ES-I3 (cell line): ENCODE results near the gene TAS2R31.
"Not testable (repeated sequence)": the region's sequence is repeated elsewhere in the genome, so short reads cannot be mapped to it uniquely, and the experiment has no call there.

ENCODE experiments used
- H3K36me3 ChIP-seq: 2 replicates; pipeline ENCODE4 v1.6.1; 2013; ENCODE audit warnings: mild to moderate bottlenecking, low read length, control low read depth, moderate library complexity; ENCODE audit not compliant: insufficient read depth
- H3K4me1 ChIP-seq: 2 replicates; pipeline ENCODE4 v1.6.1; 2013; ENCODE audit warnings: mild to moderate bottlenecking, control low read depth, low read length; ENCODE audit not compliant: insufficient read depth
- H3K9ac ChIP-seq: 2 replicates; pipeline ENCODE4 v1.6.1; 2013; ENCODE audit warnings: low read depth, mild to moderate bottlenecking, low read length, moderate library complexity
- H3K9me3 ChIP-seq: 2 replicates; pipeline ENCODE4 v1.6.1; 2013; ENCODE audit warnings: mild to moderate bottlenecking, low read length, moderate library complexity; ENCODE audit not compliant: control insufficient read depth, insufficient read depth

TAS2R31 gene

DNA sequence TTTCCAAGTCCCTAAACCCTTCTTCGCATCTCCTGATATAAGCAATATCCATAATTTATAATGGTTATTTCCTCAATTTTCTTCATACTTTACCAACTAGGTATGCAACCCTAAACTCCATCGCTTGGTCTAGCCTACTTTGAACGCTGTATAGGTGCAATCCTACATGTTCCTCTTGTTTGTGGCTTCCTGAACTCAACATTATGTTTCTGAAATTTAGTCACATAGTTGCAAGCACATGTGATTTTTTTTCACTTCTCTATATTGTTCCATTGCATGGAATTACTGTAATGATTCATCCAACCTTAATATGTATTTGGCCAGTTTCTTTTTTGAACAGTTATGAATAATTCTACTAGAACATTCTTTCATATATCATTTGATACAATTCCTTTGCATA is 2.8 kb upstream of the TAS2R31 start:
- H3K9ac ChIP-seq, H3K9me3 ChIP-seq, H3K36me3 ChIP-seq, H3K4me1 ChIP-seq: not testable (repeated sequence)

DNA sequence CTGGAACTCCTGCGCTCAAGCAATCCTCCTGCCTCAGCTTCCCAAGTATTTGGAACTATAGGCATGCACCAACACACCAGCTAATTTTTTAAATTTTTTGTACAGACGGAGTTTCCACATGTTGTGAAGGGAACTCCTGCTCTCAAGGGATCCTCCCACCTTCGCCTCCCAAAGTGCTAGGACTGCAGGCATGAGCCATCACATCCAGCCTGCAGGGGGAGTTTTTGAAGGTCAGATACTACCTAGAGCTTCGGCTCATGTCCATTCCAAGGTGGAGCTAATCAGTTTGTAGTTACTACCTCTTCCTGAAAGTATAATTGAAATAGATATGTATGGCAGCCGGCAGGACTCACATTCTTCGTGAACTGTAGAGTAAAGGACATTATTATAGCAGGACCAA is 5.1 kb downstream of the TAS2R31 start:
- H3K9ac ChIP-seq: no peak overlapping the region
- no peaks in the 10 kb centered on the region for H3K9me3 ChIP-seq
- no peaks in the 10 kb centered on the region for H3K4me1 ChIP-seq
- no peaks in the 10 kb centered on the region for H3K36me3 ChIP-seq

DNA sequence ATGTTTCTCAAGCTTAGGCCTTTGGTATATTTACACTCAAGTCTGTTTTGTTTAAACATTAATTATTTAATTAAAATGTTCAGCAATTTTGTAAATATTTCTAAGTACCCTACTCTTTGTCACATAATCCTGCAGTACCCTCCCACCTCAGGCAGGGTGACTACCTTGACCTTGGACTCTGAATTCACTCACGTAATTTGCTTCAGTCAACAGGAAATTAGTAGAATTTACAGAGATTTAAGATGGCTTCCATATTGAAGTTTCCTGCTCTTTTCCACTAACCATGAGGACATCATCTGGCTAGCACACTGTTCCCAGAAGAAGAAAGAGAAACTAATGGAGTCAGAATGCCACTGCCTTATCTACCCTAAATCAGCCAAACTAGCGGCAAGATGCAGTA is 7.8 kb downstream of the TAS2R31 start:
- H3K9me3 ChIP-seq: no peaks in the 10 kb centered on the region
- H3K9ac ChIP-seq: no peak overlapping the region
- H3K36me3 ChIP-seq: no peaks in the 10 kb centered on the region
- no peaks in the 10 kb centered on the region for H3K4me1 ChIP-seq

DNA sequence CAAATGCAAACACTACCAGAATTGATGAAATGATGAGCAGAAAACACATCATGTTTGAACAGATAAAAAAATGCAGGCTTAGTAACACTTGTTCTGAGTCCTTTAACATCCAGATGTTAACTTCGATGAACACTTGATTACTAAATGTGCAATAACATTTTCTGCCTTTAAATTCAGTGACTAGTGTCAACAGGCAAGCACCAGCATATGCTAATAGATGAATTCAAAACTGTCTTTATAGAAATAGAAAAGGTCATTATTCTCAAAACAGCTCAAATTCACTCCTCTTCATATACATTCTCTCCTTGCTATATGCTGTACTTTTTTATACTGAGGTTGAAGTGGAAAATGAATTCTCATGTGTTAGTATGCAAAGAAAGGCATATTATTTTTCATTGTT is 8.7 kb downstream of the TAS2R31 start, which contains the start of gene TAS2R19:
TSS of gene TAS2R19 (minus strand) at position 101 of the 400 bp plus-strand sequence. CDS start at position 52, 49 bp downstream.
- H3K36me3 ChIP-seq: no peaks in the 10 kb centered on the region

DNA sequence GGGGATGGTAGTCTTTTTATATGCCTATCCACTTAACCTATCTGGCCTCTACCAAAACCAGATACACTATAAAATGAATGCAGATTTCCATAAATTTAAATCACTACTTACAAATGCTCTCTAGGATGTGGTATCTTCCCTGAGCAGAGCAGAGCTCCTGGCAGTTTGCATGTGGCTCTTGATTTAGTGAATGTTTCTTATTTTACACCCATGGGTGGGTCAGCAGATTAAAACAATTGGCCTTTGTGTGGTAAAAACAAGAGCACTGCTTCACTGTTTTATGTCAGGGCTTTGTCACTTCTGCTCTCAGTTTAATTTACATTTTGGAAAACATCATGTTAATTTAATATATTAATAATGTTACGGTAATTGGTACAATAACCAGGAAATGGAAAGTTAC is 14.3 kb downstream of the TAS2R31 start:
- no peaks in the 10 kb centered on the region for H3K4me1 ChIP-seq
- H3K9me3 ChIP-seq: no peaks in the 10 kb centered on the region
- H3K36me3 ChIP-seq: no peaks in the 10 kb centered on the region
- H3K9ac ChIP-seq: no peak overlapping the region

More for the DNA sequence above, 8.7 kb downstream of the TAS2R31 start, which contains the start of gene TAS2R19:
- H3K9ac ChIP-seq: no peak within 1 kb of the TSS
- no peaks in the 10 kb centered on the region for H3K9me3 ChIP-seq
- H3K4me1 ChIP-seq: no peaks in the 10 kb centered on the region

DNA sequence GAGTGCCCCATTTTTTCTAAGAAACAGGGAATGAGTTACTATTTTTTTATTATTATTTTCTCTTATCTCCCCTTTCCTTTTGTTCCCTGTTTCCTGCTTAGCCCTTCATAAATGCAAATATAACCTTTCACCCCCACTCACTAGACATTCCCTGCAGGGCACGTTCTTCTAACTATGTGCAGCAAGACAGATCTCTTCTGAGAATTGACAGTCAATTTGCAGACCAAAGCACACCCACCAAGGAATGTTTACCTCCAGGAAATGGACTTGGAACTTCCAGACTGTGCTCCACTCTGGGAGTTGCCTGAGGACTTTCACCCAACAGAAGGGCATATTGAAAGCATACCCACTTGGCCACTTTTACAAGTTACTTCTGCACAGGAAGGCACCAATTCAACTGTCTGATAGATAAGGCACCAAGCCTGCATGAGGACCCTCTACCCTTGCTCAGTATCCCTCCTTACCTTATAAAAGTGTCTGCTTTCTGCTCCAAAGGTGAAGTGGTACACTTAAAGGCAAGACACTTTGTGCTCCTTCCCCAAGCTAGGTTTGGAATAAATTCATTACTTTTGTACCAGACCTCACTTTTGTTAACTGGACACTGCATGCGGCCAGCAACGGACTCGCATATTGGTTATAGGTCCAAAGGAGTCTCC is 15.3 kb downstream of the TAS2R31 start:
- no peaks in the 10 kb centered on the region for H3K36me3 ChIP-seq
- H3K9me3 ChIP-seq: no peaks in the 10 kb centered on the region

DNA sequence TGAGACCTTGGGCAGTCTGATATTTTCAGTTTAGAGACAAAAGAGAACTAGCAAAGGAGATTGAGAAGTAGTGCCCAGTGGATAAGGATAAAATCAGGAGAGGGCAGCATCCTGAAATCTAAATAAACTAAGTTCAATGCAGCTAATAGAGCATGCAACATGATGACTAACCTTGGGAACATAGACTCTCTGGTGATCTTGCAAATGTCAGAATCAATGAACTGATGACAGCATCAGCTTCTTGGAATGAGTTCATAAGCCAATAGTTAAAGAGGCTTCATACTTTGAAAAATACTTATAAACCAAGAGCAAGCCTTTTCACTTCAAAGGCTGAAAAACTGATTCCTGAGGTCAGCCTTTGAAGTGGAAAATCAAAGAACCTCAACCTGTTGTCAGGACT is 17.0 kb downstream of the TAS2R31 start:
- H3K36me3 ChIP-seq: no peaks in the 10 kb centered on the region

More for the DNA sequence above, 15.3 kb downstream of the TAS2R31 start:
- Histone ChIP-seq H3K9ac (no peak overlapping the region), H3K4me1 (no peaks in the 10 kb centered on the region)

DNA sequence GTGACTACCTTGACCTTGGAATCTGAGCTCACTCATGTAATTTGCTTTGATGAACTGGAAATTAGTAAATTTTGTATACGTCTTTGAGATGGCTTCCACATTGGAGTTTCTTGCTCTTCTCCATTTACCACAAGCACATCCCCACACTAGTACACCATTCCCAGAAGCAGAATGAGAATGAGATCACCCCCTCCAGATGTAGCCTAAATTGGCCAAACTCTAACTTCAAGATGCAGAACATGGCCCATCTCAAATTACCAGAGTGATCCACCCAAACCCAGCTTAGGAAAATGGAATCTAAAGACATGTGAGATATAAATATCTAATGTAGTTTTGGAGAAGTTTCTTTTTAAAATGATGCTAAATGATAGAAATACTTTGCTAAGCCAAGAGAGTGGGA is 23.6 kb downstream of the TAS2R31 start:
- Histone ChIP-seq H3K4me1 (no peaks in the 10 kb centered on the region), H3K36me3 (no peaks in the 10 kb centered on the region), H3K9me3 (no peaks in the 10 kb centered on the region), H3K9ac (no peak overlapping the region)

More for the DNA sequence above, 17.0 kb downstream of the TAS2R31 start:
- Histone ChIP-seq H3K9ac (no peak overlapping the region), H3K4me1 (no peaks in the 10 kb centered on the region), H3K9me3 (no peaks in the 10 kb centered on the region)

DNA sequence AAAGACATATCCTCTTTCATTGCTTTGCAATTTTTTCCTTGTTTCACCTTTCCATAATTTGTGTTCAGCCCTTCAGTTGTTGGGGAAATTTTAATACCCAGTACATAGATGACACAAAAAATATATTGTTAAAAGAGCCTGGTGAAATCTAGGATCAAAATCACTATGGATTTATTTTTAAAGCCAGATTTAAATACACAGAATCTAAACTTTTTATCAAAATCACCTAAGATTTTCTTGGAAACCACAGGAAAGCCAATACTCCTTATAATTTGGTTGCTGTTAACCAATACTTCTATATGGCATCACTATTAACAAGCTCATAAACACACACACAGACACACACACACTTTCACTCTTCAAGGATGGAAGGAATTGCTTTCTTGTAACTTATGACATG is 33.0 kb downstream of the TAS2R31 start, which contains the start of gene TAS2R20:
TSS of gene TAS2R20 (minus strand) at position 101 of the 400 bp plus-strand sequence. CDS start 429 bp downstream, outside the sequence.
- Histone ChIP-seq H3K9me3 (no peaks in the 10 kb centered on the region), H3K9ac (no peak within 1 kb of the TSS), H3K36me3 (no peaks in the 10 kb centered on the region), H3K4me1 (no peaks in the 10 kb centered on the region)

DNA sequence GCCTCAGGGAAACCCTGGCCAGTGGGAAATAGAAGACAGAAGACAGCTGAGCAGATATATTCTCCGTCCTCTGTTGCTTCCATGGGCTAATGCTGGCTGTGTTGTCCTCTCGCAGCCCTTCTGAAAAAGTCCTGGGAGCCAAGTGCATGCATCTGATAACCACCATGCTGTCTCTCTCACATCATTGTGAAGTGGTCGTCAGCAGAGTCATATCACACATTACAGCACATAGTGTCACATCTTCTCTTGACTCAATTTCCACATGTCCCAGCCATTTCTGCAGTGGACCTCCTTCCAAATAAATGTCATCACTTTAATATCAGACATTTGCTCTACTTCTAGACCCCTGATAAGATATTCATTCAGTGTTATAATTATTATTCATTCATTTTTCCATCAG is 36.9 kb downstream of the TAS2R31 start:
- Histone ChIP-seq H3K36me3 (no peaks in the 10 kb centered on the region), H3K9me3 (no peaks in the 10 kb centered on the region), H3K4me1 (no peaks in the 10 kb centered on the region), H3K9ac (no peak overlapping the region)

DNA sequence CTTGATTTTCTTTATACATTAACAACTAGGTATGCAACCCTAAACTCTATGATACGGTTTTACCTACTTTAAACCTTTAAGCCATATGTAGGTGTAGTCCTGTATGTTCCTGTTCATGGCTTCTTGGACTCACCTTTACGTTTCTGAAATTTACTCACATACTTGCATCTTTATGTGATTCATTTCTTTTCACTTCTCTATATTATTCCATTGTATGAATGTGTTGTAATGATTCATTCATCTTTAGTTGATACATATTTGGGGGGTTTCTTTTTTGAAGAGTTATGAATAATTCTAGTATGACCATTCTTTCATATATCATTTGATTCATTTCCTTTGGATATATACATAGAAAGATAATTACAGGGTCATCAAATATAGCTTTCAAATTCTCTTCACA is 42.1 kb downstream of the TAS2R31 start:
- no peak overlapping the region for H3K9ac ChIP-seq
- H3K4me1 ChIP-seq: no peaks in the 10 kb centered on the region
- no peaks in the 10 kb centered on the region for H3K9me3 ChIP-seq
- H3K36me3 ChIP-seq: no peaks in the 10 kb centered on the region

DNA sequence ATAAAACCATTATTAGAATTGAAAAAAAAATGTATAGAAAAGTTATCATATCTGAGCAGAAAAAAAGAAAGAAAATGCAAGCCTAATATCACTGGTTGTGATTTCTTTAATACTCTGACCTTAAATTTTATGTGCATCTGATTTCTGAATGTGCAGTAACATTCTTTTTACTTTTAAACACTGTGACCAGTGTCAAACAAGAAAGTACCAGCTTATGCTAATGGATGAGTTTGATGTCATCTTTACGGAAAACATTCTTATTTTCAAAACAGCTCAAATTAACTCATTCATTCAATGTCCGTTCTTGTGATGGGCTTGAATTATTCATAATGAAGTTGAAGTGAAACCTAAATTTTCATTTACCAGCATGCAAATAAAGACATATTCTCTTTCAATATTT is 44.4 kb downstream of the TAS2R31 start, which contains the start of gene TAS2R50:
TSS of gene TAS2R50 (minus strand) at position 101 of the 400 bp plus-strand sequence. CDS start at position 49, 52 bp downstream.
- Histone ChIP-seq H3K9me3 (no peaks in the 10 kb centered on the region), H3K4me1 (no peaks in the 10 kb centered on the region), H3K36me3 (no peaks in the 10 kb centered on the region), H3K9ac (no peak within 1 kb of the TSS)

DNA sequence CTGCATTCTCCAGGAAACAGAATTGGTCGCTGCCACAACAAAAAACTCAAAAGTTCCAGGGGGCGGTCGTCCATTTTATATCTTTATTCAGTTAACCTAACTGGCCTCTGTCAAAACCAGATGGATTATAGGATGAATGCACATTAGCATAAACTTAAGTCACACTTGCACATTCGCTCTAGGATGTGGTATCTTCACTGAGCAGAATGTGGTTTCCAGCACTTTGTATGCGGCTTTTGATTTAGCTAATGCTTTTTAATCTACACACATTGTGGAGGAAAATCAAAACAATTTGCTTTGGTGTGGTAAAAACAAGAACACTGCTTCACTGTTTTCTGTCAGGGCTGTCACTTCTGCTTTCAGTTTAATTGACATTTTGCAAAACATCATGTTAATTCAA is 49.0 kb downstream of the TAS2R31 start:
- H3K9ac ChIP-seq: no peak overlapping the region
- no peaks in the 10 kb centered on the region for H3K4me1 ChIP-seq
- no peaks in the 10 kb centered on the region for H3K36me3 ChIP-seq
- H3K9me3 ChIP-seq: no peaks in the 10 kb centered on the region
